Hepatic stellate cell (primary cell): Measurements from ENCODE around the gene SLC2A1.
"Not testable (repeated sequence)": the region's sequence is repeated elsewhere in the genome, so short reads cannot be mapped to it uniquely, and the experiment has no call there.

Source experiments
- DNase-seq: peaks from one replicate; pipeline ENCODE4 v3.0.0; 2011; ENCODE audit warnings: low spot score

The SLC2A1 gene

DNA sequence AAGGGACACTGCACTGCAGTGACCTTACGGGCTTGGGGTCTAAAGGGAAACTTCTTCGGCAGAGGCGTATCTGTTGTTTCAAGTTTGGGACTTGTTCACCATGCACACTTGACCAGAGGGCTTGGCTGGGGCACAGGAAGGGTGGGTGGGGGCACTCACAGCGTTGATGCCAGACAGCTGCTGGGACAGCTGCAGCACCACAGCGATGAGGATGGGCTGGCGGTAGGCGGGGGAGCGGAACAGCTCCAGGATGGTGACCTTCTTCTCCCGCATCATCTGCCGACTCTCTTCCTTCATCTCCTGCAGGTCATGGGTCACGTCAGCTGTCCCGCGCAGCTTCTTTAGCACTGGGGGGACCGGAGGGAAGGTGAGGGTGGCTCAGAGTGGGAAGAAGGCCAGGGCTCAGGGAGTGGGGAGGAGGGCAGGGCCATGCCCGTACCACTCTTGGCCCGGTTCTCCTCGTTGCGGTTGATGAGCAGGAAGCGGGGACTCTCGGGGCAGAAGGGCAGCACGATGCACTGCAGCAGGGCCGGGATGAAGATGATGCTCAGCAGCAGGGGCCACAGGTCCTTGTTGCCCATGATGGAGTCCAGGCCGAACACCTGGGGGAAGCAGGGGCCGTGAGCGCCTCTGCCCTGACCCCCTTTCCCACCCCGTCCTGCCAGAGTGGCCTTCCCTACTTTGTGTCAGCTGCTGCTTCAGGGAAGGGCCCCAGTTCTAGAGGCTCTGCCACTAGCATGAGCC lies 29.1 kb downstream of the SLC2A1 start:
- no peak for DNase-seq

DNA sequence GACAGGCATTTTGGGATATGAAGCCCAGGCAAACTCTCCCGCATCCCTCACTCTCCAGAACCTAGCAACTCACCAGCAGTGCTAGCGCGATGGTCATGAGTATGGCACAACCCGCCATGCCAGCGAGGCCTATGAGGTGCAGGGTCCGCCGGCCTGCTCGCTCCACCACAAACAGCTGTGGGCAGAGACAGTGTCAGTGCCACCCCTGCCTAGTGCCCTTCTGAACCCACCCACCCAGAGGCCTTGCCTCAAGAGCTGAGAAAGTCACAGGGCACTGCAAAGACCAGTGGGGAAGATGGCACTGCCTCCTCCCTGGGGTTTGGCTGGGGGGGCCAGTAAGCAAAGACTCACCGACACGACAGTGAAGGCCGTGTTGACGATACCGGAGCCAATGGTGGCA lies 29.8 kb downstream of the SLC2A1 start:
- no peak for DNase-seq

DNA sequence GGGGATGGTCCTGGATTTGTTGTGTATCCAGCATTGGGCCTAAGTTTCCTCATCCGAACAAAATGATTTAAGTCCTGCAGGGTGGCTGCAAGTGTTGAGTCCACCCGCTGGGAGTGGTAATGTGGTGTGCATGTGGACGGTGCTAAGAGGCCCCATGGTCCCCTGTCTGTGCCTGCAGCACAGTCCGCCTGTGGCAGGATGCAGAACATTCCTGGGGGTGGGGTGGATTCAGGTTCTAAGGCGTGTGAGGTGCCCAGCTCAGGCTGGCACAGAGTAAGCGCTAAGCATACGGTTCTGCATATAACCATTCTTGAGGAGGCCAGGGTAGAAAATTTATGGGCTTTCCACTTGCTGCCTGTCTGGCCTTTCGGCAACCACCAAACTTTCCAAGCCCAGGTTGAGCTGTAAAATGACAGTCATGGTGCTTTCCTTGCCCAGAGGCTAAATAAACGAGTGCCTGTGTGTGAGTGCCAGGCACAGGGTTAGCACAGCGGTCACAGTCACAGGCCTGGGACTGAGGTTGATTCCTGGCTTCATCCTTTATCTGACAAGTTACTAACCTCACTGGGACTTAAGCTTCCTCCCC lies 30.7 kb downstream of the SLC2A1 start:
- DNase-seq = no peak

DNA sequence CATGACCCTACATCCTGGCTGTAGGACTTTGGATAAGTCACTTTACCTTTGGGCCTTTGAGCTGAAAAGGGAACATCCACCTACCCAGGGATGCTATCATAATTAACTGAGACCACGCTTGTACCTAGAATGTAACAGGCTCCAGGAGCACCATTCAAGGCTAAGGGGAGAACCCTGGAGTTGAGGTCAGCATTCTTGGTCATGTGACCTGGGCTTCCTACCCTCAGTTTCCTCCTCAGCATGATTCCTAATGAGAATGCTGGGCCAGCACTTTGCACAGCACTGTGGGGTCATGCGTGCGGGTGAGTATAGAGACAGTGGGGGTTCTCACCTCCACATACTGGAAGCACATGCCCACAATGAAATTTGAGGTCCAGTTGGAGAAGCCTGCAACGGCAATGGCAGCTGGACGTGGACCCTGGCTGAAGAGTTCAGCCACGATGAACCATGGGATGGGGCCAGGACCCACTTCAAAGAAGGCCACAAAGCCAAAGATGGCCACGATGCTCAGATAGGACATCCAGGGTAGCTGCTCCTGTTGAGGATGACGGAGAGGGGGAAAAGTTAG lies 31.3 kb downstream of the SLC2A1 start:
- DNase-seq = no peak

DNA sequence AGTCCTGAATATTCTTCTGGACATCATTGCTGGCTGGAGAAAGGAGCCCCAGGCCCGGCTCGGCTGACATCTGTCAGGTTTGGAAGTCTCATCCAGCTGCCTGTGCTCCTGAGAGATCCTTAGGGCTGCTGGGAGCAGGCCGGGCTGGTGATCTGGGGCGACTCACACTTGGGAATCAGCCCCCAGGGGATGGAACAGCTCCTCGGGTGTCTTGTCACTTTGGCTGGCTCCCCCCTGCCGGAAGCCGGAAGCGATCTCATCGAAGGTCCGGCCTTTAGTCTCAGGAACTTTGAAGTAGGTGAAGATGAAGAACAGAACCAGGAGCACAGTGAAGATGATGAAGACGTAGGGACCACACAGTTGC lies 31.8 kb downstream of the SLC2A1 start:
- DNase-seq = no peak

DNA sequence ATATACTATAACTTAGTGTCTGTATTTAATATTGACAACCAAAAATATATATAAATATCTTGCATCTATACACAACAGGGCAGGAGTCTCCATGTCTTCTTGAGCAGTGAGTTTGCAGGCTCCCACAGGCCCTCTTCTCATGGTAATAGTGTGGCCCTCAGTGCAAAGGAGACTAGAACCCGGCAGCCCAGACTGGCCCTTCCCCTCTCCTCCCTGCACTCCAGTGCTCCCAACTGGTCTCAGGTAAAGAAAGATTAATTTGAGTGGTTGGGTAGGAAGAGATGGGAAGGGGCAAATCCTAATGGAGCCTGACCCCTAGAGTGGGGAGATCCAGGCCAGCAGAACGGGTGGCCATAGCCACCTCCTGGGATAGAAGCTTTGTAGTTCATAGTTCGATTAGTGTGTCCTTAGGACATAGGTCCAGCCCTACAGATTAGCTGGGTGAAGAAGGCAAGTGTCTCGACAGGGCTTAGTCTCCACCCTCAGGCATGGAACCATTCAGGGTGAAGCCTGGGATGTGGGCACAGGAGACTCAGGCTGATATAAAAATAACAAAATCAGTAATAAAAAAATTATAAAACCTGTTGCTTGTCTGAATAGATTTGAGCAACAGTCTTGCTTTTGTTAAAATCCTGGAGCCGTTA lies 32.3 kb downstream of the SLC2A1 start:
- DNase-seq = no peak

DNA sequence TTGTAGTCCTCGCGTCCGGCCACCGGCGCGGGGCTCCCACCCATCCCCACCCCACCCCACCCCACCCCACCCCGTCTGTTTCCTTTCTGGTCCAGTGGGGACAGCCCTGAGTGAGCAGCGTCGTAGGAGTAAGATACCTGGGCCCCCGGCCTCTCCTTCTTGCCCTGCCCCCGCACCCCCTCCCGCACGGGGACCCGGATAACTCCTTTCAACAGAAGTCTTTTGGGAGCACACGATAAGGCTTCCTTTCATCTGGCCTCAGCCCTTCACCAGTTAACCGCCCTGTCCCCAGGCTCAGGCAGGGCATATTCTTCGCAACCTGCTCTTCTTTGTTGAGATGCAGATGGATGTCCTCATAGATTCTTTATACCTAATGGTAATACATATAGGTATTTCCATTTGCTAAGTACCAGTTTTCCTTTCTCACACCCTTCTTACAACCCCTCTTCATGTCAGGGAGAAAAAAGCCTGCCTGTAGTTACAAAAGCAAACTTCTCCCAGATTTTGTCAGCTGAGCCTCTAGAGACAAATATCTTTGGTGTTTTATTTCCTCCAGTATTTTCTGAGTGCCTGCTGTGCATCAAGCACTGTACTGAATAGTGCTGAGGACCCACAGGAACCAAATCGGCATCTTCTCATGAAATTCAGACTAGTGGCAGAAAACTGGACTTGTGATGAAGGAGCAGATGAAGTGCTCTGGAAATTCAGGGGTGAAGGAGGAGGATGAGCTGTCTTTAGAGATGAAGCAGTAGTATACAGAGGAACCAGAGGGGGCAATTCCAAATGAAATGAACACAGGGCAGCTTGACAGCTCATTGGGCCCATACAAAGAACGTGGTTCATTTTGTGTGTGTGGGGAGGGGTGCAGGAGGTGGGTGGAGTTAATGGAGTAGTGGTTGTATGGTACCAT lies 33.6 kb downstream of the SLC2A1 start:
- DNase-seq = no peak

DNA sequence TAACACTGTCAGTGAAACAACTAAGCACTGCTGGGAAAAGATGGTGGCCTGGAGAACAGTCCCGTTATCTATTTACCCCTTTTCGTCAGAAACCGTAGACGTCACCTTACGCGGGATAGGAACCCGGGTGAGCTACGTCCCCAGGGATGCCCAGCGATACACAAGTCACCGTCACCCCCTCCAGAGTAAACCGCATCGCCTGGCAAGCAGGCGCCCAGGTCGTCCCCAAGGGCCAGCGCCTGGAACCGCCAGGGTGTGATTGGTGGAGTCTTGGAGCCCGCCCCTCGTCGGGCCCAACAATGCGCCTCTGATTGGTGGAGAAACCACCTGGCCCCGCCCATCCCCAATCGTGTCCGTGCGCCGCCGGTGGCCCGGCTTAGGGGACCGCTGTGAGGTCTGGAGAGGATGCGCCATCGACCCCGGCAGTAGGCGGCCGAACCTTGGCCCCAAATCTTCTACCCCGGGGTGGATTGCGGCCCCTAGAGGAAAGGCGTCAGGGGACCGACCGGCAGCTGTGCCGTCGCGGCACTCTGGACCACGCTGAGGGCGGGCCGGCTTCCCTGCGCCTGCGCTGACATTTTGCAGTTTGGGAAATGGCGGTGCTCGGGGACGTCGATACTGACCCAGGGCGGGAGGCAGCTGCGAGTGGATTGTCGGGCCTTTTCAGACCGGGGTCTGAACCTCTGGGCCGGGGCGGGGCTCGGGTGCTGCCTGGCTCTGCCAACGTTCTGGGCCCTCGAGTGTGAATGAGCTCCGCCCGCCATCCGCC lies 34.4 kb downstream of the SLC2A1 start:
- DNase-seq = peak; percentile 97

DNA sequence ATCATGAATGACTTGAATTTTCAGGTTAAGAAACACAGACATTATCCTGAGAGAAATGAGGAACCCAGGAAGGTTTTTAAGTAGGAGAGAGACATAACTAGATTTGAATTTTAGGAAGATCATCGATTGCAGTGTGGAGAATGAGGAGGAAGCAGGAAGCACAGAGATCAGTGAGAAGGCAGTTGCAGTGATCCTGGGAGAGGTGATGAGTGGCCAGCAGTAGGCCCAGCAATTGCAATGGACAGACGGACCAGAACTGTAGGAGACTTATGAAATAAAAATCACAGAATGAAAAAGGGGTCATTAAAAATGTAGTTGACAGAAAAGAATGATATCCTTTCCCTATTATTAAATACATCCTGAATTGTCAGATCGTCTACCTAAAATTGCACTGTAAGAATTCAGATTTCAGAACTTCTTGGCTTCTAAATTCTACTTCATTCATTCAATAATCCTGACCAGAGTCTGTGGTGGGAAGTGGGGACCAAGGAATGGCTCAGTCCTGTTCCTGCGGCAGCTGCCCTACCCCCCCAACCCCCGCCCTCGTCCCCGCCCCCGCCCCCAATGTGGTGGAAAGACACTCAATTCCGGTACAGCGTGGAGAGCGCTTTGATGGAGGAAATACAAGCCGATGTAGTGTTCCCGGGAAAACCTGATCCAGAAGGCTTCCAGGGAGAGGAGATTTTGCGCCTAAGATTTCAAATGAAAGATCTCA lies 35.1 kb downstream of the SLC2A1 start:
- no peak for DNase-seq

DNA sequence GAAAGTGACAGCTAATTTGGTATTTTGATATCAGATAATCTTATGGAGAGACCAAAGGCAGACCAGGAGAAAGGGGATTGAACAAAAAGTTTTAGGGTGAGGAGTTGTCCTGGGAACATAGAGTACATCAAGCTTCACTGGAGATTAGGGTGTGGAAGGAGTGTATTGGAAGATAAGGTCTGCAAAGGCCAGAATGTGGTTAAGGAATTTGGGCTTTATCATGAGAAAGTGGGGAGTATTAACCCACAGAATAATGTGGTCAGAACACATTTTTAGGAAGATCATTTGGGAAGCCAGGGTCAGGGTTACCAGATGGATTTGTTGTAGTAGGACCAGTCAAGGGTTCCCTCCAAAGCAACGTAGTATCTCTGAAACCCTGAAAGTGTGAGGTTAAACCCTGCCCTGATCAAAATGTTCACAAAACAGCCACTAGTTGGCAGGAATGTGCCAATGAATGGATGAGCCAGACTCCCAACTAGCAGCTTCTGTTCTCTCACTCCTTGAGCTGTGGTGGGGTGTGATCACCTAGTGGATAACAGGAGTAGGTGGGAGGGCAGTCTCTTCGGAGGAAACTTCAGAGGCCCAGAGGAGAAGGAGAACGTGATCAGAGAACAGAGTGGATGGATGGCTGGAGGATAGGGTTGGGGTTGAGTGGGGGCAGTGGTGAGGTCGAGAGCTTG lies 35.8 kb downstream of the SLC2A1 start:
- peak; percentile 72 for DNase-seq

DNA sequence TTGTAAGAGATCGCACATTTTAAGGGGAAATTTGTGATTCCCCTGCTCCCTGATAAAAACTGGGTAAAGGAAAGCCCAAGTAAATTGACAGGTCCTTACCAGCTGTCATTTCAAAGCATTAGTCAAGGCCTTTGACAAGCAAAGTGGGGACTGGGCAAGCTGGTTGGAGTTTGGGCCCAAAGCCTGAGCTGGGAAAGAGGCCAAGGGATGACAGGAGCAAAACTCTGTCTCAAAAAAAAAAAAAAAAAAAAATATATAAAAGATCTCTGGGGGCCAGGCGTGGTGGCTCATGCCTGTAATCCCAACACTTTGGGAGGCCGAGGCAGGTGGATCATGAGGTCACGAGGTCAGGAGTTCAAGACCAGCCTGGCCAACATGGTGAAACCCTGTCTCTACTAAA lies 36.9 kb downstream of the SLC2A1 start:
- DNase-seq = no peak

DNA sequence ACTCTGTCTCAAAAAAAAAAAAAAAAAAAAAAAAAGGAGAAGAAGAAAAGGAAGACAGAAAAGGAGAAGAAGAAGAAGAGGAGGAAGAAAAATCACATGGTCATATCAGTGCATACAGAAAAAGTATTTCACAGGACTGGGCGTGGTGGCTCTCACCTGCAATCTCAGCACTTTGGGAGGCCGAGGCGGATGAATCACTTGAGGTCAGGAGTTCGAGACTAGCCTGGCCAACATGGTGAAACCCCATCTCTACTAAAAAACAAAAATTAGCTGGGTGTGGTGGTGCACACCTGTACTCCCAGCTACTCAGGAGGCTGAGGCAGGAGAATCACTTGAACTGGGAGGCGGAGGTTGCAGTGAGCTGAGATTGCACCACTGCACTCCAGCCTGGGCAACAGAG lies 39.0 kb downstream of the SLC2A1 start:
- not testable (repeated sequence) for DNase-seq

DNA sequence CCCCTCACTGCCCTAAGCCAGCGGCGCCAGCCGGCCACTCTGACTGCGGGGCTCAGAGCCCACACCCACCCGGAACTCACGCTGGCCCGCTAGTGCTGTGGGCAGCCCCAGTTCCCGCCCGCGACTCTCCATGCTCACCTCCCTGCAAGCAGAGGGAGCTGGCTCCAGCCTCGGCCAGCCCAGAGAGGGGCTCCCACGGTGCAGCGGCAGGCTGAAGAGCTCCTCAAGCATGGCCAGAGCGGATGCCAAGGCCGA lies 41.5 kb downstream of the SLC2A1 start:
- DNase-seq = no peak

DNA sequence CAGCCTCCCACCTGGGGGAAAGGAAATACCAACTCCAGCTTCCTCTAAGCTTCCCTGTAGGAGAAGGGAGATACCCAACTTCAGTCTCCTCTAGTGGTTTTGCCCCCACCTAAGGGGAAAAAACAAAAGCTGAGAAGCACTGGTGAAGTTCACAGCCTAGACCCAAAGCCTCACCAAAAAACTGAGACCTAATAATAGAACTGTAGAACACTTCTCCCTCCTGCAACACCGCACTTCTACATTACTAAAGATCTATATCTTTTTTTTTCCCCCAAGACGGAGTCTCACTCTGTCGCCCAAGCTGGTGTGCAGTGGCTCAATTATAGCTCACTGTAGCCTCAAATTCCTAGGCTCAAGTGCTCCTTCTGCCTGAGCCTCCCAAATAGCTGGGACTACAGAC lies 43.2 kb downstream of the SLC2A1 start:
- DNase-seq = no peak

DNA sequence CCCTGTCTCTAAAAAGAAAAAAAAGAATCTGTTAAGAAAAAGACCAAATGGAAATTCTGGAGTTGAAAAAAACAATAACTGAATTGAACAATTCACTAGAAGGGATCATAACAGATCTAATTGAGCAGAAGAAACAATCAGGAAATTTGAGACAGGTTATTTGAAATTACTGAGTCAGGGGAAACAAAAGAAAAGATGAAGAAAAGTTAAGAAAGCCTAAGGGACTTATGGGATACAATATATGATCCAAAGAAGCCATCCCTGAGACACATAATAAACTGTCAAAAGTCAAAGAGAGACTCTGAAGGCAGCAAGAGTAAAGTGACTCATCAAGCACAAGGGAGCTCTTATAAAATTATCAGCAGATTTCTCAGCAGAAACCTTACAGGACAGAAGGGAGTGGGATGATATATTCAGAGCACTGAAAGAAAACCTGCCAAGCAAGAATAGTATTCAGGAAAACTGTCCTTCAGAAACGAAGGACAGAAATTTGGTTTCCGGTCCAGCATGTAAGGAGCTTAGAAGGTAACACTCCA lies 44.5 kb downstream of the SLC2A1 start:
- no peak for DNase-seq

DNA sequence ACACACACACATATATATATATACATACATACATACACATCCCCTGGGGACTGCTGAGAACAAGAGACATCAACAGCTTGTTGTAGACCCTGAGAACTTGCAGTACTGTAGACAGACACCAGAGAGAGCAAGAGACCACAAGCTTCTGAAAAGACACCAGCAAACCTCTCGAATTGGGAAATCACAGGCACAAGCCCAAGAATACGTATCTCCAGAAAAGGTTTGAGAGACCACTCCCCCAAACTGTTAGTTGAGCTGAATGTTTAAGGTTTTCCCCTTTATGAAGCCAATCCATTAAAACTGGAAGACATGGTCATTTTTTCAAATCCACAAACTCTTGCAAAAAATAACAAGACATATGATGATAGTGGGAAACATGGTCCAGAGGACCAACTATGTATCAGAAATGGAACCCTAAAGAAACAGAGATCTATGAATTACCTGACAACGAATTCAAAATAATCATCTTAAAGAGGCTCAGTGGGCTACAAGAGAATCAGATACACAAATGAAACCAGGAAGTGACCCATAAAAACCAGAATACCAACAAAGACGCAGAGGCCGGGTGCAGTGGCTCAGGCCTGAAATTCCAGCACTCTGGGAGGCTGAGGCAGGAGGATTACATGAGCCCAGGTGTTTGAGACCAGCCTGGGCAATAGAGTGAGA lies 45.1 kb downstream of the SLC2A1 start:
- DNase-seq = peak; percentile 57

DNA sequence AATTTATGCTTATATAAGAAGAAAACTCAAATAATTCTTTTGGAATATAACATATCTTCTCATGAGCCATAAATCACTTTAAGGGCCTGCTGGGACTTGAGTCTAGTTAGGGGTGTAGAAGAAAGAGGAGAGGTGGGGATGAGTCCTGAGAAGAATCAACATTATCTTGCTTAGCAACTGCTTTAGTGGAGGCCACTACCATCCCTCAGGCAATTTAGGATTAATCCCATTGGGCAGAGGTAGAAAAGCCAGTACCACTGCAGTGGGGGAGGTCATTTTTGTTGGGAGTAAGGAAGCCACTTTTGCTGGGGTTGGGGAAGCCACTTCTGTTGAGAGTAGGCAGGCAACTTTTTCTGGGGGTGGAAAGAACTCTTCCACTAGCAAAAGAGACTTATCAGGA lies 47.7 kb downstream of the SLC2A1 start:
- DNase-seq = no peak

DNA sequence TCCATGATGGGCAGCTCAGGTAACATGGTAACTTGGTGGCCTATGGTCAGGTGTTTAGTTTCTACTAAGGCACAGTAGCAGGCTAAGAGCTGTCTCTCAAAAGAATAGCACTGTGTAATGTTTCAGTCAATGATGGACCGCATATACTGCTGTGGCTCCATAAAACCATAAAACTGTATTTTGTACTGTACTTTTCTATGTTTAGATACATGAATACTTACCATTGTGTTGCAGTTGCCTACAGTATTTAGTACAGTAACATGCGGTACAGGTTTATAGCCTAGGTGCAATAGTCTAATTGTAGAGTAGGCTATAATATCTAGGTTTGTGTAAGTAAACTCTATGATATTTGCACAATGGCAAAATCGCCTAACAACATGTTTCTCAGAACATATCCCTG lies 50.6 kb downstream of the SLC2A1 start:
- DNase-seq = no peak

DNA sequence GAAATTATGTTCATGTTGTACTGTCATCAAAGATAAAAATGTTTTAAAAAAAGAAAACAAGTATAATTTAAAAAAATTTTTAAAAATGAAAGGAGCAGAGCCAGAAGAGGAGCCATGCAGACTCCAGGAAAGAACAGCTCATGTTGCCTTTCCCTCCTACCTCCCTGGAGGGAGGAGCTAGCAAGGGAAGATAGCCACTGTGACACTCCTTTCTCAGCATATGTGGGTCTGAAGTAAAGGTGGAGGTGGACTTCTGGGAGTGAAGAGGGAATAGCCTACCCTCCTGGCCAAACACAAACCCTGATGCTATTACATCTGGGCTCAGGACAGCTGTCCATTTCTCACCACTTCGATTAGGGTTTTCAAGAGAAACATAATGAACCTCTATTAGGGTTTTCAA lies 54.2 kb downstream of the SLC2A1 start:
- DNase-seq = no peak

DNA sequence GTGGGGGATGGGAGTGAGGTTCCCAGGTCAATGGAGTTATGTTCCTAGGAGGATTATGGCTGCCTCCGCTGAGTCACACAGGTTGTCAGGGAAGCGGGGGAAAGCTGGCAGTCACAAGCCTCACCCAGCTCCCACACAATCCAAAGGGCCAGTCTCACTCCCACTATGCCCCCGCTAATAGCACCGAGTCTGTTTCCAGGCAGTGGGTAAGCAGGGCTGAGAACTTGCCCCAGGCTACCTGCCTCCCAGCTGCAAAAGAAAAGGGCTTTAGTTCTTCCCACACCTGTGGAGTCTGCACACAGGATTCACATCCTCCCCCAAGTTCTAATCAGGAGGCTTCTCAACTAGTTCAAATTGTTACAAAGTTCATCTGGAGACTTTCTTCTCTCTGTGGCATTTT lies 58.7 kb downstream of the SLC2A1 start:
- DNase-seq = not testable (repeated sequence)
